ENCODE results near the gene ZBTB25.

The ZBTB25 gene

DNA sequence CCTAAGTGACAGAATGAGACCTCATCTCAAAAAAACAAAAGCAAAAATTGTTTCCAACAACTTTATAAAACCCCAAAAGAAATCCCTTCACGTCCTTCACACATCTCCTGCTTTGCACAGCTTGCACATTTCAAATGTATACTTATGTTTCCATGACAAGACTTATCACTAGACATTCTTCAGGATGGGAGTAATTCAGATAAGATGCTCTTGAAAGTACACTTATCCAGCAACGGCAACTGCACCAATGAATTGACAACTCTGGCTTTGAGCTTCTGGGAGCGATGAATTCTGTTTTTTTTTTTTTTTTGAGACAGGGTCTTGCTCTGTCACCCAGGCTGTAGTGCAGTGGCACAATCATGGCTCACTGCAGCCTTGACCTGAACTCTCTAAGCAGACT lies 69.1 kb downstream of the ZBTB25 start (continued):
- TF ChIP-seq CREB5 (CRISPR knock-in tag; IDR thresholded peaks at IDR 0.05; ENCODE audit: low read depth) (no peak), TCF4 (CRISPR knock-in tag; IDR thresholded peaks at IDR 0.05; ENCODE audit: borderline replicate concordance) (no peak), PPARA (CRISPR knock-in tag; IDR thresholded peaks at IDR 0.05; ENCODE audit: borderline replicate concordance) (no peak), ZNF8 (CRISPR knock-in tag; IDR thresholded peaks at IDR 0.05) (no peak)

GRCh38 chr14:64423987-64424386 lies 79.7 kb downstream of the ZBTB25 start:
- no peak for ATAC-seq
- TF ChIP-seq TOX (CRISPR knock-in tag; IDR thresholded peaks at IDR 0.05; ENCODE audit: borderline replicate concordance) (no peak), ZC3H10 (CRISPR knock-in tag; IDR thresholded peaks at IDR 0.05) (no peak), ZFP30 (CRISPR knock-in tag; IDR thresholded peaks at IDR 0.05) (no peak), ARNTL (CRISPR knock-in tag; IDR thresholded peaks at IDR 0.05; ENCODE audit: borderline replicate concordance, low read depth) (no peak), ZNF70 (CRISPR knock-in tag; IDR thresholded peaks at IDR 0.05) (no peak), ZFP3 (CRISPR knock-in tag; IDR thresholded peaks at IDR 0.05) (no peak), ZNF8 (CRISPR knock-in tag; IDR thresholded peaks at IDR 0.05) (no peak)
- TF ChIP-seq, protein P1, sequence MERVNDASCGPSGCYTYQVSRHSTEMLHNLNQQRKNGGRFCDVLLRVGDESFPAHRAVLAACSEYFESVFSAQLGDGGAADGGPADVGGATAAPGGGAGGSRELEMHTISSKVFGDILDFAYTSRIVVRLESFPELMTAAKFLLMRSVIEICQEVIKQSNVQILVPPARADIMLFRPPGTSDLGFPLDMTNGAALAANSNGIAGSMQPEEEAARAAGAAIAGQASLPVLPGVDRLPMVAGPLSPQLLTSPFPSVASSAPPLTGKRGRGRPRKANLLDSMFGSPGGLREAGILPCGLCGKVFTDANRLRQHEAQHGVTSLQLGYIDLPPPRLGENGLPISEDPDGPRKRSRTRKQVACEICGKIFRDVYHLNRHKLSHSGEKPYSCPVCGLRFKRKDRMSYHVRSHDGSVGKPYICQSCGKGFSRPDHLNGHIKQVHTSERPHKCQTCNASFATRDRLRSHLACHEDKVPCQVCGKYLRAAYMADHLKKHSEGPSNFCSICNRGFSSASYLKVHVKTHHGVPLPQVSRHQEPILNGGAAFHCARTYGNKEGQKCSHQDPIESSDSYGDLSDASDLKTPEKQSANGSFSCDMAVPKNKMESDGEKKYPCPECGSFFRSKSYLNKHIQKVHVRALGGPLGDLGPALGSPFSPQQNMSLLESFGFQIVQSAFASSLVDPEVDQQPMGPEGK (CRISPR knock-in tag; IDR thresholded peaks at IDR 0.05; ENCODE audit: borderline replicate concordance) = no peak

- ATAC-seq = no peak
- TF ChIP-seq CSRNP3 (CRISPR knock-in tag; IDR thresholded peaks at IDR 0.05) = no peak
- no peak for TF ChIP-seq OSR1 (CRISPR knock-in tag; IDR thresholded peaks at IDR 0.05)
- no peak for TF ChIP-seq ARNTL (CRISPR knock-in tag; IDR thresholded peaks at IDR 0.05; ENCODE audit: borderline replicate concordance, low read depth)
- no peak for TF ChIP-seq SNAI2 (CRISPR knock-in tag; IDR thresholded peaks at IDR 0.05)
- TF ChIP-seq ZC3H10 (CRISPR knock-in tag; IDR thresholded peaks at IDR 0.05) = no peak
- TF ChIP-seq BACH2 (CRISPR knock-in tag; IDR thresholded peaks at IDR 0.05; ENCODE audit: borderline replicate concordance) = no peak
- no peak for TF ChIP-seq ZFP3 (CRISPR knock-in tag; IDR thresholded peaks at IDR 0.05)
- no peak for TF ChIP-seq CSDC2 (CRISPR knock-in tag; IDR thresholded peaks at IDR 0.05)
- TF ChIP-seq, protein P1 (CRISPR knock-in tag; IDR thresholded peaks at IDR 0.05; ENCODE audit: borderline replicate concordance) = no peak
- no peak for TF ChIP-seq GLIS3 (CRISPR knock-in tag; IDR thresholded peaks at IDR 0.05)
- TF ChIP-seq ZNF8 (CRISPR knock-in tag; IDR thresholded peaks at IDR 0.05) = no peak
- TF ChIP-seq ZFP30 (CRISPR knock-in tag; IDR thresholded peaks at IDR 0.05) = no peak
- TF ChIP-seq ZNF70 (CRISPR knock-in tag; IDR thresholded peaks at IDR 0.05) = no peak
- TF ChIP-seq, protein P2, sequence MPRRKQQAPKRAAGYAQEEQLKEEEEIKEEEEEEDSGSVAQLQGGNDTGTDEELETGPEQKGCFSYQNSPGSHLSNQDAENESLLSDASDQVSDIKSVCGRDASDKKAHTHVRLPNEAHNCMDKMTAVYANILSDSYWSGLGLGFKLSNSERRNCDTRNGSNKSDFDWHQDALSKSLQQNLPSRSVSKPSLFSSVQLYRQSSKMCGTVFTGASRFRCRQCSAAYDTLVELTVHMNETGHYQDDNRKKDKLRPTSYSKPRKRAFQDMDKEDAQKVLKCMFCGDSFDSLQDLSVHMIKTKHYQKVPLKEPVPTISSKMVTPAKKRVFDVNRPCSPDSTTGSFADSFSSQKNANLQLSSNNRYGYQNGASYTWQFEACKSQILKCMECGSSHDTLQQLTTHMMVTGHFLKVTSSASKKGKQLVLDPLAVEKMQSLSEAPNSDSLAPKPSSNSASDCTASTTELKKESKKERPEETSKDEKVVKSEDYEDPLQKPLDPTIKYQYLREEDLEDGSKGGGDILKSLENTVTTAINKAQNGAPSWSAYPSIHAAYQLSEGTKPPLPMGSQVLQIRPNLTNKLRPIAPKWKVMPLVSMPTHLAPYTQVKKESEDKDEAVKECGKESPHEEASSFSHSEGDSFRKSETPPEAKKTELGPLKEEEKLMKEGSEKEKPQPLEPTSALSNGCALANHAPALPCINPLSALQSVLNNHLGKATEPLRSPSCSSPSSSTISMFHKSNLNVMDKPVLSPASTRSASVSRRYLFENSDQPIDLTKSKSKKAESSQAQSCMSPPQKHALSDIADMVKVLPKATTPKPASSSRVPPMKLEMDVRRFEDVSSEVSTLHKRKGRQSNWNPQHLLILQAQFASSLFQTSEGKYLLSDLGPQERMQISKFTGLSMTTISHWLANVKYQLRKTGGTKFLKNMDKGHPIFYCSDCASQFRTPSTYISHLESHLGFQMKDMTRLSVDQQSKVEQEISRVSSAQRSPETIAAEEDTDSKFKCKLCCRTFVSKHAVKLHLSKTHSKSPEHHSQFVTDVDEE (CRISPR knock-in tag; IDR thresholded peaks at IDR 0.05) = no peak
- TF ChIP-seq ESRRG (CRISPR knock-in tag; IDR thresholded peaks at IDR 0.05) = no peak
- TF ChIP-seq TOX (CRISPR knock-in tag; IDR thresholded peaks at IDR 0.05; ENCODE audit: borderline replicate concordance) = no peak
- TF ChIP-seq ISL1 (CRISPR knock-in tag; IDR thresholded peaks at IDR 0.05) = no peak
- no peak for TF ChIP-seq ZNF565 (CRISPR knock-in tag; conservative IDR thresholded peaks at IDR 0.05; ENCODE audit: low read depth)
- TF ChIP-seq PPARA (CRISPR knock-in tag; IDR thresholded peaks at IDR 0.05; ENCODE audit: borderline replicate concordance) = no peak
- no peak for TF ChIP-seq CREB5 (CRISPR knock-in tag; IDR thresholded peaks at IDR 0.05; ENCODE audit: low read depth)
Measured at GRCh38 chr14:64422756-64423155, 80.9 kb downstream of the ZBTB25 start.
